ENCODE measurements around the gene BCL2L13. TPM values are rescaled to one million over a fixed set of nuclear protein-coding genes. Genes with fewer than 3 reads are reported as not detected.
"Not testable (repeated sequence)": the region's sequence is repeated elsewhere in the genome, so short reads cannot be mapped to it uniquely, and the experiment has no call there.

The BCL2L13 gene
- total and polyA plus RNA-seq, 2 experiments from 2014 or later: 34.4 to 38.6 TPM

- Histone ChIP-seq H3K9me3 (ENCODE audit: low read depth) (no peaks in the 10 kb centered on the region), H3K79me2 (no peaks in the 10 kb centered on the region), H3K9me2 (replicated peaks; ENCODE audit: insufficient read depth) (no peaks in the 10 kb centered on the region), H2AFZ (peak overlapping the region; percentile 34), H3K4me2 (peak overlapping the region; percentile 52), H3K4me3 (no peak overlapping the region), H3K4me1 (ENCODE audit: insufficient read depth) (peaks cover 22% of the 10 kb centered on the region), H3K27me3 (no peaks in the 10 kb centered on the region), H3K36me3 (replicated peaks; ENCODE audit: insufficient read depth, low read depth) (no peaks in the 10 kb centered on the region), H3K27ac (peak overlapping the region; percentile 94), H4K20me1 (ENCODE audit: insufficient read depth, poor library complexity, severe bottlenecking) (no peaks in the 10 kb centered on the region)
- TF ChIP-seq CTCF (IDR thresholded peaks at IDR 0.05; ENCODE audit: poor library complexity) (no peak), EZH2 (IDR thresholded peaks at IDR 0.05; ENCODE audit: borderline replicate concordance) (no peak), EZH2phosphoT487 (IDR thresholded peaks at IDR 0.05; ENCODE audit: low read depth, severe bottlenecking, unreplicated experiment) (no peak)
- no peak for DNase-seq (ENCODE audit: low spot score)
- 91% methylated on average over 3 of the region's 3 CpGs for WGBS (ENCODE audit: low lambda C conversion rate, missing lambda C conversion rate)
These were observed 4.6 kb upstream of the BCL2L13 start for GRCh38 chr22:17633998-17634323.

GRCh38 chr22:17634696-17635095, 3.9 kb upstream of the BCL2L13 start:
- Histone ChIP-seq H3K27ac (peak overlapping the region; percentile 94), H3K9me3 (ENCODE audit: low read depth) (no peaks in the 10 kb centered on the region), H3K4me3 (no peak overlapping the region), H3K27me3 (no peaks in the 10 kb centered on the region), H2AFZ (no peak overlapping the region), H3K4me2 (no peak overlapping the region), H3K9me2 (replicated peaks; ENCODE audit: insufficient read depth) (no peaks in the 10 kb centered on the region), H3K4me1 (ENCODE audit: insufficient read depth) (peaks cover 23% of the 10 kb centered on the region), H3K79me2 (no peaks in the 10 kb centered on the region), H3K36me3 (replicated peaks; ENCODE audit: insufficient read depth, low read depth) (no peaks in the 10 kb centered on the region), H4K20me1 (ENCODE audit: insufficient read depth, poor library complexity, severe bottlenecking) (no peaks in the 10 kb centered on the region)
- DNase-seq (ENCODE audit: low spot score): no peak
- TF ChIP-seq EZH2 (IDR thresholded peaks at IDR 0.05; ENCODE audit: borderline replicate concordance) (no peak), CTCF (IDR thresholded peaks at IDR 0.05; ENCODE audit: poor library complexity) (no peak), EZH2phosphoT487 (IDR thresholded peaks at IDR 0.05; ENCODE audit: low read depth, severe bottlenecking, unreplicated experiment) (no peak)
- 95% methylated on average over 3 of the region's 3 CpGs for WGBS (ENCODE audit: low lambda C conversion rate, missing lambda C conversion rate)

- DNase-seq (ENCODE audit: low spot score); H3K4me2 ChIP-seq; H3K4me3 ChIP-seq; H3K9me2 ChIP-seq (replicated peaks; ENCODE audit: insufficient read depth); H2AFZ ChIP-seq; H3K9me3 ChIP-seq (ENCODE audit: low read depth); H4K20me1 ChIP-seq (ENCODE audit: insufficient read depth, poor library complexity, severe bottlenecking); H3K27me3 ChIP-seq; H3K36me3 ChIP-seq (replicated peaks; ENCODE audit: insufficient read depth, low read depth): not testable (repeated sequence)
- Histone ChIP-seq H3K4me1 (ENCODE audit: insufficient read depth) (peaks cover 29% of the 10 kb centered on the region), H3K79me2 (peaks cover 21% of the 10 kb centered on the region), H3K27ac (peak overlapping the region; percentile 99)
- 99% methylated on average over 10 of the region's 10 CpGs for WGBS (ENCODE audit: low lambda C conversion rate, missing lambda C conversion rate)
These were observed 1.7 kb upstream of the BCL2L13 start for GRCh38 chr22:17636850-17637249.

GRCh38 chr22:17637490-17638181, 921 bp upstream of the BCL2L13 start:
- Histone ChIP-seq H3K9me2 (replicated peaks; ENCODE audit: insufficient read depth) (no peaks in the 10 kb centered on the region), H3K4me2 (peak overlapping the region; percentile 82), H3K27ac (peak overlapping the region; percentile 99), H3K4me1 (ENCODE audit: insufficient read depth) (peaks cover 28% of the 10 kb centered on the region), H4K20me1 (ENCODE audit: insufficient read depth, poor library complexity, severe bottlenecking) (no peaks in the 10 kb centered on the region), H2AFZ (peak overlapping the region; percentile 68), H3K4me3 (peak overlapping the region; percentile 54), H3K36me3 (replicated peaks; ENCODE audit: insufficient read depth, low read depth) (no peaks in the 10 kb centered on the region), H3K79me2 (peaks cover 29% of the 10 kb centered on the region), H3K27me3 (no peaks in the 10 kb centered on the region), H3K9me3 (ENCODE audit: low read depth) (no peaks in the 10 kb centered on the region)
- DNase-seq (ENCODE audit: low spot score): peak; percentile 4
- WGBS (ENCODE audit: low lambda C conversion rate, missing lambda C conversion rate): 52% methylated on average over 10 of the region's 10 CpGs
- TF ChIP-seq CTCF (IDR thresholded peaks at IDR 0.05; ENCODE audit: poor library complexity) (no peak), EZH2phosphoT487 (IDR thresholded peaks at IDR 0.05; ENCODE audit: low read depth, severe bottlenecking, unreplicated experiment) (no peak), EZH2 (IDR thresholded peaks at IDR 0.05; ENCODE audit: borderline replicate concordance) (no peak)

Data from hepatocyte (in vitro differentiated cells).